BE2C (cell line): ENCODE results near the gene NLRX1.
A peak's percentile ranks its signal among the peaks of the same experiment; 100 is the strongest.
"Not testable (repeated sequence)": the region's sequence is repeated elsewhere in the genome, so short reads cannot be mapped to it uniquely, and the experiment has no call there.

Experiments used
- DNase-seq: peaks from one replicate; pipeline ENCODE4 v3.0.0-alpha.2; 2020
- H3K27me3 ChIP-seq: fragments of 250-450 bp; sonication (Bioruptor Pico); 2 replicates; pipeline ENCODE4 v1.5.1; 2020; ENCODE audit warnings: mild to moderate bottlenecking
- H3K36me3 ChIP-seq: fragments of 250-450 bp; sonication (Bioruptor Pico); 2 replicates; pipeline ENCODE4 v1.5.1; 2020; ENCODE audit warnings: mild to moderate bottlenecking
- H3K4me1 ChIP-seq: fragments of 250-450 bp; sonication (Bioruptor Pico); 2 replicates; pipeline ENCODE4 v1.5.1; 2020
- H3K4me3 ChIP-seq: 2 replicates; pipeline ENCODE4 v1.5.1; 2011; ENCODE audit warnings: low read depth, low read length
- H3K9me3 ChIP-seq: fragments of 250-450 bp; sonication (Bioruptor Pico); 2 replicates; pipeline ENCODE4 v1.5.1; 2020
- CTCF ChIP-seq: IDR thresholded peaks from 2 replicates; pipeline ENCODE4 v1.5.1; 2012; ENCODE audit warnings: mild to moderate bottlenecking, low read depth, low read length

Gene NLRX1

GRCh38 chr11:119125821-119126220 lies 42.7 kb upstream of the NLRX1 start:
- H3K9me3 ChIP-seq: no peaks in the 10 kb centered on the region
- no peaks in the 10 kb centered on the region for H3K27me3 ChIP-seq
- no peak overlapping the region for H3K4me3 ChIP-seq
- H3K4me1 ChIP-seq: no peaks in the 10 kb centered on the region
- H3K36me3 ChIP-seq: peaks cover 24% of the 10 kb centered on the region
- TF ChIP-seq CTCF: no peak
- DNase-seq: no peak

GRCh38 chr11:119126675-119127268 lies 41.8 kb upstream of the NLRX1 start:
- DNase-seq: no peak
- no peaks in the 10 kb centered on the region for H3K4me1 ChIP-seq
- H3K9me3 ChIP-seq: no peaks in the 10 kb centered on the region
- no peaks in the 10 kb centered on the region for H3K27me3 ChIP-seq
- TF ChIP-seq CTCF: no peak
- no peak overlapping the region for H3K4me3 ChIP-seq
- H3K36me3 ChIP-seq: peaks cover 33% of the 10 kb centered on the region

- Histone ChIP-seq H3K4me3 (no peak overlapping the region), H3K4me1 (no peaks in the 10 kb centered on the region), H3K27me3 (no peaks in the 10 kb centered on the region), H3K36me3 (peaks cover 47% of the 10 kb centered on the region), H3K9me3 (no peaks in the 10 kb centered on the region)
- TF ChIP-seq CTCF: no peak
- DNase-seq: no peak
These were observed 37.9 kb upstream of the NLRX1 start for GRCh38 chr11:119130662-119131061.

- Histone ChIP-seq H3K4me3 (no peak overlapping the region), H3K9me3 (no peaks in the 10 kb centered on the region), H3K27me3 (no peaks in the 10 kb centered on the region), H3K36me3 (peaks cover 43% of the 10 kb centered on the region), H3K4me1 (no peaks in the 10 kb centered on the region)
- peak; percentile 36 for DNase-seq
- TF ChIP-seq CTCF: peak; percentile 66
These were observed 34.0 kb upstream of the NLRX1 start for GRCh38 chr11:119134389-119134978.

- H3K4me3 ChIP-seq, H3K27me3 ChIP-seq, H3K9me3 ChIP-seq, H3K4me1 ChIP-seq, DNase-seq, H3K36me3 ChIP-seq: not testable (repeated sequence)
These were observed 29.2 kb upstream of the NLRX1 start for GRCh38 chr11:119139276-119139675.

GRCh38 chr11:119144825-119145486 lies 23.6 kb upstream of the NLRX1 start:
- H3K36me3 ChIP-seq: no peaks in the 10 kb centered on the region
- peaks cover 4% of the 10 kb centered on the region; the same call in 1 of the 2 replicates for H3K27me3 ChIP-seq
- no peak overlapping the region for H3K4me3 ChIP-seq
- no peaks in the 10 kb centered on the region for H3K4me1 ChIP-seq
- DNase-seq: peak; percentile 81
- no peaks in the 10 kb centered on the region for H3K9me3 ChIP-seq
- TF ChIP-seq CTCF: peak; percentile 72
